HepG2 (cell line): Measurements from ENCODE around the gene TNS1. TPM values are rescaled to one million over a fixed set of nuclear protein-coding genes. Genes with fewer than 3 reads are reported as not detected.

Source experiments
- ATAC-seq: fragments of 200-7000 bp; cut with Tn5 transposase; 3 replicates; pipeline ENCODE4 v1.9.1; 2020; ENCODE audit warnings: mild to moderate bottlenecking, moderate library complexity
- BruUV-seq: library from RNA; stranded (reverse); fragments of 400-500 nt; replicated peaks from 2 replicates; lab custom pipeline; 2021; lab: Mats Ljungman, UMichigan
- CTCF ChIA-PET: fragments of 300-600 bp; formaldehyde crosslinking; extraction: SDS; loops from one replicate; lab custom pipeline; 2021; ENCODE audit warnings: low total read pairs, inconsistent platforms, low intra/inter-chr PET ratio; lab: Yijun Ruan, JAX
- POLR2A ChIA-PET: fragments of 350-600 bp; sonication (Branson Sonifier 250); formaldehyde crosslinking; loops from one replicate; lab custom pipeline; 2020; ENCODE audit warnings: antibody characterized with exemption, inconsistent platforms; lab: Yijun Ruan, JAX
- DNase-seq: peaks from one replicate; pipeline ENCODE4 v3.0.0-alpha.2; 2015; ENCODE audit warnings: low spot score
- FAIRE-seq: peaks from 3 replicates; lab custom pipeline; 2011; peaks lifted over from hg19 to GRCh38; lab: Jason Lieb, UNC
- H2AFZ ChIP-seq: one replicate; pipeline ENCODE4 v1.6.1; 2011; ENCODE audit warnings: low read length, inconsistent platforms
- H3K27ac ChIP-seq: fragments of 300-600 bp; 3 replicates; pipeline ENCODE4 v1.8.0; 2011; ENCODE audit warnings: mixed run types, mild to moderate bottlenecking, mixed read lengths, low read length, inconsistent platforms; ENCODE audit not compliant: insufficient read depth; ENCODE audit errors: extremely low read length
- H3K27me3 ChIP-seq, 2 experiments: fragments of 200-600 bp in 1 of 2; 2 replicates in 1 of 2; 3 replicates in 1 of 2; pipeline versions ENCODE4 v1.6.0 to v1.8.0; 2011; ENCODE audit warnings: low read length in 2 of 2, mild to moderate bottlenecking in 2 of 2, moderate library complexity in 2 of 2, inconsistent platforms in 1 of 2; ENCODE audit not compliant: insufficient read depth in 2 of 2, control insufficient read depth in 1 of 2
- H3K36me3 ChIP-seq, 2 experiments: fragments of 200-600 bp in 1 of 2; replicated peaks in 1 of 2; 2 replicates in 1 of 2; 3 replicates in 1 of 2; pipeline versions ENCODE4 v1.5.1 to v1.8.0; 2011; ENCODE audit warnings: low read length in 2 of 2, inconsistent platforms in 1 of 2; ENCODE audit not compliant: insufficient read depth in 2 of 2, control insufficient read depth in 1 of 2
- H3K4me1 ChIP-seq: 2 replicates; pipeline ENCODE4 v1.5.1; 2012; ENCODE audit warnings: low read length, inconsistent platforms; ENCODE audit not compliant: insufficient read depth
- H3K4me2 ChIP-seq: 2 replicates; pipeline ENCODE4 v1.6.0; 2011; ENCODE audit warnings: low read depth, low read length, inconsistent platforms
- H3K4me3 ChIP-seq, 3 experiments: fragments of 200-600 bp in 1 of 3; sonication (generic), shearing (Covaris generic) in 1 of 3; replicated peaks in 1 of 3; 2 replicates each; pipeline ENCODE4 v1.5.1; 2011 to 2016; ENCODE audit warnings: low read length in 3 of 3, inconsistent platforms in 2 of 3, low read depth in 2 of 3, mild to moderate bottlenecking in 2 of 3, control low read depth in 1 of 3, mixed read lengths in 1 of 3; ENCODE audit not compliant: insufficient read depth in 1 of 3
- H3K79me2 ChIP-seq: one replicate; pipeline ENCODE4 v1.6.1; 2011; ENCODE audit warnings: low read length, inconsistent platforms; ENCODE audit not compliant: insufficient read depth
- H3K9ac ChIP-seq: 2 replicates; pipeline ENCODE4 v1.6.0; 2011; ENCODE audit warnings: mild to moderate bottlenecking, low read depth, low read length, inconsistent platforms; ENCODE audit not compliant: insufficient read depth
- H3K9me3 ChIP-seq: 2 replicates; pipeline ENCODE4 v1.5.1; 2012; ENCODE audit warnings: mild to moderate bottlenecking, low read length
- H4K20me1 ChIP-seq: 2 replicates; pipeline ENCODE4 v1.6.0; 2011; ENCODE audit warnings: inconsistent platforms, mild to moderate bottlenecking, low read length, moderate library complexity; ENCODE audit not compliant: insufficient read depth
- HOXD1 ChIP-seq: sonication (generic); formaldehyde crosslinking; IDR thresholded peaks from 2 replicates; pipeline ENCODE4 v1.5.0; 2020; ENCODE audit warnings: missing genetic modification reagents
- JUND ChIP-seq: sonication (generic); formaldehyde crosslinking; IDR thresholded peaks from 2 replicates; pipeline ENCODE4 v1.8.0; 2022; ENCODE audit warnings: mild to moderate bottlenecking, missing genetic modification reagents
- MED8 ChIP-seq: sonication (generic); formaldehyde crosslinking; IDR thresholded peaks from 2 replicates; pipeline ENCODE4 v1.8.1; 2023; ENCODE audit warnings: mild to moderate bottlenecking, missing genetic modification reagents; ENCODE audit not compliant: insufficient replicate concordance
- PRMT3 ChIP-seq: sonication (generic); formaldehyde crosslinking; IDR thresholded peaks from 2 replicates; pipeline ENCODE4 v1.8.1; 2022; ENCODE audit warnings: low read depth, mild to moderate bottlenecking, moderate library complexity, missing genetic modification reagents, borderline replicate concordance
- SSRP1 ChIP-seq: IDR thresholded peaks from 2 replicates; pipeline ENCODE4 v1.6.1; 2016; ENCODE audit warnings: control low read depth
- ZFAT ChIP-seq: sonication (generic); formaldehyde crosslinking; conservative IDR thresholded peaks from 2 replicates; pipeline ENCODE4 v1.8.1; 2023; ENCODE audit warnings: missing genetic modification reagents, inconsistent platforms
- ZNF207 ChIP-seq: fragments of 450-650 bp; IDR thresholded peaks from 2 replicates; pipeline ENCODE4 v1.6.1; 2016; ENCODE audit warnings: antibody characterized with exemption, borderline replicate concordance
- ZNF264 ChIP-seq: sonication (generic); formaldehyde crosslinking; IDR thresholded peaks from 2 replicates; pipeline ENCODE4 v1.4.0; 2020; ENCODE audit warnings: missing genetic modification reagents
- ZNF839 ChIP-seq: sonication (generic); formaldehyde crosslinking; IDR thresholded peaks from 2 replicates; pipeline ENCODE4 v1.4.0; 2020; ENCODE audit warnings: missing genetic modification reagents, mild to moderate bottlenecking, borderline replicate concordance
- ZSCAN12 ChIP-seq: sonication (generic); formaldehyde crosslinking; IDR thresholded peaks from 2 replicates; pipeline ENCODE4 v1.9.0; 2021; ENCODE audit warnings: mild to moderate bottlenecking, missing genetic modification reagents
- WGBS: methylation state at CpG from one replicate; pipeline ENCODE4 v1.1.6; 2017; ENCODE audit warnings: low lambda C conversion rate; 5-methylcytosine and 5-hydroxymethylcytosine counted together
- in situ Hi-C: cut with HindIII; loops from 2 replicates; pipeline ENCODE4 v1.10.0; 2017; ENCODE audit warnings: low pct_unique_long_range_greater_than_20kb; ENCODE audit not compliant: extremely low pct_ligation_motif_present
- intact Hi-C: fragments of 100-400 bp; cut with micrococcal nuclease; formaldehyde crosslinking; loops from one replicate; pipeline ENCODE4 v1.10.0; 2022; ENCODE audit not compliant: unreplicated experiment
- polyA plus RNA-seq, 8 experiments: library from polyadenylated mRNA; depleted of rRNA in 3 of 8; stranded (reverse) in 7 of 8; unstranded in 1 of 8; fragments of >200 nt; fragmentation: Illumina TruSeq in 4 of 8; extraction: Trizol in 4 of 8; gene quantifications; 2 replicates each; pipeline versions ENCODE4 v1.2.1 to v1.2.3, GENCODE V29; 2011 to 2016; ENCODE audit warnings: low read depth in 4 of 8, missing spikeins in 1 of 8, mixed read lengths in 1 of 8; ENCODE audit not compliant: insufficient read depth in 1 of 8
- total RNA-seq, 5 experiments: library from RNA; depleted of rRNA; stranded (reverse); fragments of >200 nt; fragmentation: Illumina TruSeq; extraction: Trizol; gene quantifications; 2 replicates each; pipeline ENCODE4 v1.2.3, GENCODE V29; 2016; ENCODE audit warnings: low read depth in 1 of 5
- TF ChIP-seq, protein P1 (sequence below): sonication (generic); formaldehyde crosslinking; conservative IDR thresholded peaks from 2 replicates; pipeline ENCODE4 v1.8.0; 2022; ENCODE audit warnings: low read depth, missing genetic modification reagents
- TF ChIP-seq, protein P2 (sequence below): sonication (generic); formaldehyde crosslinking; IDR thresholded peaks from 2 replicates; pipeline ENCODE4 v1.5.0; 2020; ENCODE audit warnings: missing genetic modification reagents
- TF ChIP-seq, protein P3 (sequence below): sonication (generic); formaldehyde crosslinking; IDR thresholded peaks from 2 replicates; pipeline ENCODE4 v1.4.0; 2020; ENCODE audit warnings: missing genetic modification reagents, borderline replicate concordance
- TF ChIP-seq, protein P4 (sequence below): sonication (generic); formaldehyde crosslinking; IDR thresholded peaks from 2 replicates; pipeline ENCODE4 v1.8.0; 2022; ENCODE audit warnings: mild to moderate bottlenecking, missing genetic modification reagents, moderate library complexity
- TF ChIP-seq, protein P5 (sequence below): sonication (generic); formaldehyde crosslinking; IDR thresholded peaks from 2 replicates; pipeline ENCODE4 v1.5.0; 2020; ENCODE audit warnings: mild to moderate bottlenecking, missing genetic modification reagents
- TF ChIP-seq, protein P6 (sequence below): sonication (generic); formaldehyde crosslinking; IDR thresholded peaks from 2 replicates; pipeline ENCODE4 v1.4.0; 2020; ENCODE audit warnings: missing genetic modification reagents

TNS1 gene
- total and polyA plus RNA-seq, 2 of the 13 experiments (the other 11 are each of a cell fraction or from before 2014, with no cell fraction given): 1.9 to 118 TPM

DNA sequence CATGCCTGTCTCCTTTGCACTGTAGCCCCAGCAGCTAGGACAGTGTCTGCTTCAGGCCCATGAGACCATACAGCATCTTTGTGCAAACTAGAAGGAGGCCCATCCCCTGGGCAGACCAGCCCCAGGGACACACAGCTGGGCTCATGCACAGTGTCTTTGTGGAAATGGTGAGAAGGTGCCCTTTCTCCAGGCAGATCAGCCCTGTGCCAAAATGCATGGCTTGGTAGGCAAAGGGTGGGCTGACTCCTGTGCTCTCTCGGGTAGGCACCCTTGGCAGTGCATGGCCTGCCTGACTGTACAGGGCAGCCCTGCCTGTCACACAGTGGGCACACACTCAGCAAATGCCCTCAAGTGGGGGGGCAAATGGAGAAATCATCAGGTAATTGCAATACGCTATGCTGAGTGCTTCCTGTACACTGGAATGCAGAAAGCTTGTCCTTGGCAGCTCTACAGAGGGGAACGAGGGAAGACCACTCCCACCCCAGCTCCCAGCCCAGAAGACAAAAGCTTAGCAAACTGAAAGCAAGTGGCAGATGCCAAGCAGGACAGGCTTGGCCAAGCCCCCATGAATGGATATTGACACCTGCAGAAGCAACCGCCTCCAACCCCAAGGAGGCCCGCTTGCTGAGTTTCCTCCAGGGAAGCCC, 21.6 kb downstream of the TNS1 start:
- intact Hi-C loops (no loop called here), in situ Hi-C loops (no loop called here)
- Histone ChIP-seq H3K27ac (no peak overlapping the region), H4K20me1 (no peaks in the 10 kb centered on the region), H2AFZ (no peak overlapping the region), H3K36me3 (no peaks in the 10 kb centered on the region), H3K9me3 (no peaks in the 10 kb centered on the region), H3K27me3 (peaks cover 7 to 46% of the 10 kb centered on the region in 2 experiments; a peak in 4 of 5 replicates), H3K4me2 (no peak overlapping the region), H3K4me3 (no peak overlapping the region), H3K4me1 (peaks cover 9% of the 10 kb centered on the region; the same call in 1 of the 2 replicates), H3K9ac (no peak overlapping the region), H3K79me2 (no peaks in the 10 kb centered on the region)
- 39% methylated on average over 5 of the region's 5 CpGs for WGBS
- no TSS peak for BruUV-seq
- ChIA-PET CTCF (no interaction called here), POLR2A (no interaction called here)
- no peak for ATAC-seq
- no peak for DNase-seq
- no peak for FAIRE-seq
- no peak for TF ChIP-seq ZNF264 (CRISPR knock-in tag)
- TF ChIP-seq PRMT3 (CRISPR knock-in tag): no peak
- TF ChIP-seq, protein P1, sequence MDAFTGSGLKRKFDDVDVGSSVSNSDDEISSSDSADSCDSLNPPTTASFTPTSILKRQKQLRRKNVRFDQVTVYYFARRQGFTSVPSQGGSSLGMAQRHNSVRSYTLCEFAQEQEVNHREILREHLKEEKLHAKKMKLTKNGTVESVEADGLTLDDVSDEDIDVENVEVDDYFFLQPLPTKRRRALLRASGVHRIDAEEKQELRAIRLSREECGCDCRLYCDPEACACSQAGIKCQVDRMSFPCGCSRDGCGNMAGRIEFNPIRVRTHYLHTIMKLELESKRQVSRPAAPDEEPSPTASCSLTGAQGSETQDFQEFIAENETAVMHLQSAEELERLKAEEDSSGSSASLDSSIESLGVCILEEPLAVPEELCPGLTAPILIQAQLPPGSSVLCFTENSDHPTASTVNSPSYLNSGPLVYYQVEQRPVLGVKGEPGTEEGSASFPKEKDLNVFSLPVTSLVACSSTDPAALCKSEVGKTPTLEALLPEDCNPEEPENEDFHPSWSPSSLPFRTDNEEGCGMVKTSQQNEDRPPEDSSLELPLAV (CRISPR knock-in tag): no peak
- no peak for TF ChIP-seq MED8 (CRISPR knock-in tag)
- TF ChIP-seq ZFAT (CRISPR knock-in tag): no peak
- TF ChIP-seq, protein P2, sequence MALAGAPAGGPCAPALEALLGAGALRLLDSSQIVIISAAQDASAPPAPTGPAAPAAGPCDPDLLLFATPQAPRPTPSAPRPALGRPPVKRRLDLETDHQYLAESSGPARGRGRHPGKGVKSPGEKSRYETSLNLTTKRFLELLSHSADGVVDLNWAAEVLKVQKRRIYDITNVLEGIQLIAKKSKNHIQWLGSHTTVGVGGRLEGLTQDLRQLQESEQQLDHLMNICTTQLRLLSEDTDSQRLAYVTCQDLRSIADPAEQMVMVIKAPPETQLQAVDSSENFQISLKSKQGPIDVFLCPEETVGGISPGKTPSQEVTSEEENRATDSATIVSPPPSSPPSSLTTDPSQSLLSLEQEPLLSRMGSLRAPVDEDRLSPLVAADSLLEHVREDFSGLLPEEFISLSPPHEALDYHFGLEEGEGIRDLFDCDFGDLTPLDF (CRISPR knock-in tag): no peak
- TF ChIP-seq HOXD1 (CRISPR knock-in tag): no peak
- TF ChIP-seq, protein P3, sequence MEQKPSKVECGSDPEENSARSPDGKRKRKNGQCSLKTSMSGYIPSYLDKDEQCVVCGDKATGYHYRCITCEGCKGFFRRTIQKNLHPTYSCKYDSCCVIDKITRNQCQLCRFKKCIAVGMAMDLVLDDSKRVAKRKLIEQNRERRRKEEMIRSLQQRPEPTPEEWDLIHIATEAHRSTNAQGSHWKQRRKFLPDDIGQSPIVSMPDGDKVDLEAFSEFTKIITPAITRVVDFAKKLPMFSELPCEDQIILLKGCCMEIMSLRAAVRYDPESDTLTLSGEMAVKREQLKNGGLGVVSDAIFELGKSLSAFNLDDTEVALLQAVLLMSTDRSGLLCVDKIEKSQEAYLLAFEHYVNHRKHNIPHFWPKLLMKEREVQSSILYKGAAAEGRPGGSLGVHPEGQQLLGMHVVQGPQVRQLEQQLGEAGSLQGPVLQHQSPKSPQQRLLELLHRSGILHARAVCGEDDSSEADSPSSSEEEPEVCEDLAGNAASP (CRISPR knock-in tag): no peak
- TF ChIP-seq ZNF839 (CRISPR knock-in tag): no peak
- no peak for TF ChIP-seq JUND
- TF ChIP-seq, protein P4, sequence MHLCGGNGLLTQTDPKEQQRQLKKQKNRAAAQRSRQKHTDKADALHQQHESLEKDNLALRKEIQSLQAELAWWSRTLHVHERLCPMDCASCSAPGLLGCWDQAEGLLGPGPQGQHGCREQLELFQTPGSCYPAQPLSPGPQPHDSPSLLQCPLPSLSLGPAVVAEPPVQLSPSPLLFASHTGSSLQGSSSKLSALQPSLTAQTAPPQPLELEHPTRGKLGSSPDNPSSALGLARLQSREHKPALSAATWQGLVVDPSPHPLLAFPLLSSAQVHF (CRISPR knock-in tag): no peak
- no peak for TF ChIP-seq ZSCAN12 (CRISPR knock-in tag)
- TF ChIP-seq SSRP1 (CRISPR knock-in tag): no peak
- no peak for TF ChIP-seq ZNF207
- TF ChIP-seq, protein P5, sequence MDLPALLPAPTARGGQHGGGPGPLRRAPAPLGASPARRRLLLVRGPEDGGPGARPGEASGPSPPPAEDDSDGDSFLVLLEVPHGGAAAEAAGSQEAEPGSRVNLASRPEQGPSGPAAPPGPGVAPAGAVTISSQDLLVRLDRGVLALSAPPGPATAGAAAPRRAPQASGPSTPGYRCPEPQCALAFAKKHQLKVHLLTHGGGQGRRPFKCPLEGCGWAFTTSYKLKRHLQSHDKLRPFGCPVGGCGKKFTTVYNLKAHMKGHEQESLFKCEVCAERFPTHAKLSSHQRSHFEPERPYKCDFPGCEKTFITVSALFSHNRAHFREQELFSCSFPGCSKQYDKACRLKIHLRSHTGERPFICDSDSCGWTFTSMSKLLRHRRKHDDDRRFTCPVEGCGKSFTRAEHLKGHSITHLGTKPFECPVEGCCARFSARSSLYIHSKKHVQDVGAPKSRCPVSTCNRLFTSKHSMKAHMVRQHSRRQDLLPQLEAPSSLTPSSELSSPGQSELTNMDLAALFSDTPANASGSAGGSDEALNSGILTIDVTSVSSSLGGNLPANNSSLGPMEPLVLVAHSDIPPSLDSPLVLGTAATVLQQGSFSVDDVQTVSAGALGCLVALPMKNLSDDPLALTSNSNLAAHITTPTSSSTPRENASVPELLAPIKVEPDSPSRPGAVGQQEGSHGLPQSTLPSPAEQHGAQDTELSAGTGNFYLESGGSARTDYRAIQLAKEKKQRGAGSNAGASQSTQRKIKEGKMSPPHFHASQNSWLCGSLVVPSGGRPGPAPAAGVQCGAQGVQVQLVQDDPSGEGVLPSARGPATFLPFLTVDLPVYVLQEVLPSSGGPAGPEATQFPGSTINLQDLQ (CRISPR knock-in tag): no peak
- TF ChIP-seq, protein P6, sequence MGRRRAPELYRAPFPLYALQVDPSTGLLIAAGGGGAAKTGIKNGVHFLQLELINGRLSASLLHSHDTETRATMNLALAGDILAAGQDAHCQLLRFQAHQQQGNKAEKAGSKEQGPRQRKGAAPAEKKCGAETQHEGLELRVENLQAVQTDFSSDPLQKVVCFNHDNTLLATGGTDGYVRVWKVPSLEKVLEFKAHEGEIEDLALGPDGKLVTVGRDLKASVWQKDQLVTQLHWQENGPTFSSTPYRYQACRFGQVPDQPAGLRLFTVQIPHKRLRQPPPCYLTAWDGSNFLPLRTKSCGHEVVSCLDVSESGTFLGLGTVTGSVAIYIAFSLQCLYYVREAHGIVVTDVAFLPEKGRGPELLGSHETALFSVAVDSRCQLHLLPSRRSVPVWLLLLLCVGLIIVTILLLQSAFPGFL (CRISPR knock-in tag): no peak
